Measurements from ENCODE around the gene ZNF469.

ZNF469 gene

GRCh38 chr16:88392616-88393015, 9.9 kb downstream of the ZNF469 start:
- no peak overlapping the region for H3K4me3 ChIP-seq (ENCODE audit: low read depth in 1 of 2, low read length in 2 of 2)
- H3K4me1 ChIP-seq (ENCODE audit: insufficient read depth, low read length): no peaks in the 10 kb centered on the region
- no peak overlapping the region for H3K9ac ChIP-seq (ENCODE audit: low read length)
- no peaks in the 10 kb centered on the region for H3K36me3 ChIP-seq (ENCODE audit: insufficient read depth, low read length)
- no peaks in the 10 kb centered on the region for H3K9me3 ChIP-seq (ENCODE audit: low read length)
- H3K27me3 ChIP-seq (ENCODE audit: control insufficient read depth in 1 of 2, insufficient read depth in 2 of 2, low read length in 2 of 2): peaks cover 0 to 17% of the 10 kb centered on the region in 2 donors
- H3K27ac ChIP-seq (ENCODE audit: low read depth, low read length): no peak overlapping the region

GRCh38 chr16:88393034-88393433, 10.3 kb downstream of the ZNF469 start:
- Histone ChIP-seq H3K9ac (ENCODE audit: low read length) (no peak overlapping the region), H3K36me3 (ENCODE audit: insufficient read depth, low read length) (no peaks in the 10 kb centered on the region), H3K27ac (ENCODE audit: low read depth, low read length) (no peak overlapping the region), H3K4me3 (ENCODE audit: low read depth in 1 of 2, low read length in 2 of 2) (no peak overlapping the region), H3K27me3 (ENCODE audit: control insufficient read depth in 1 of 2, insufficient read depth in 2 of 2, low read length in 2 of 2) (peaks cover 0 to 13% of the 10 kb centered on the region in 2 donors), H3K4me1 (ENCODE audit: insufficient read depth, low read length) (no peaks in the 10 kb centered on the region), H3K9me3 (ENCODE audit: low read length) (no peaks in the 10 kb centered on the region)

- no peaks in the 10 kb centered on the region for H3K9me3 ChIP-seq (ENCODE audit: low read length)
- no peak overlapping the region for H3K27ac ChIP-seq (ENCODE audit: low read depth, low read length)
- H3K4me3 ChIP-seq (ENCODE audit: low read depth in 1 of 2, low read length in 2 of 2): no peak overlapping the region
- no peaks in the 10 kb centered on the region for H3K4me1 ChIP-seq (ENCODE audit: insufficient read depth, low read length)
- H3K36me3 ChIP-seq (ENCODE audit: insufficient read depth, low read length): no peaks in the 10 kb centered on the region
- no peak overlapping the region for H3K9ac ChIP-seq (ENCODE audit: low read length)
- H3K27me3 ChIP-seq (ENCODE audit: control insufficient read depth in 1 of 2, insufficient read depth in 2 of 2, low read length in 2 of 2): peaks cover 0 to 11% of the 10 kb centered on the region in 2 donors
Measured at GRCh38 chr16:88393571-88393970, 10.8 kb downstream of the ZNF469 start.

- H3K4me1 ChIP-seq (ENCODE audit: insufficient read depth, low read length): no peaks in the 10 kb centered on the region
- H3K36me3 ChIP-seq (ENCODE audit: insufficient read depth, low read length): no peaks in the 10 kb centered on the region
- no peaks in the 10 kb centered on the region for H3K9me3 ChIP-seq (ENCODE audit: low read length)
- H3K27me3 ChIP-seq (ENCODE audit: control insufficient read depth in 1 of 2, insufficient read depth in 2 of 2, low read length in 2 of 2): peaks cover 0 to 10% of the 10 kb centered on the region in 2 donors
- H3K4me3 ChIP-seq (ENCODE audit: low read depth in 1 of 2, low read length in 2 of 2): no peak overlapping the region
- no peak overlapping the region for H3K27ac ChIP-seq (ENCODE audit: low read depth, low read length)
- no peak overlapping the region for H3K9ac ChIP-seq (ENCODE audit: low read length)
Measured at GRCh38 chr16:88394426-88394825, 11.7 kb downstream of the ZNF469 start.

GRCh38 chr16:88395669-88396584, 13.2 kb downstream of the ZNF469 start:
- H3K9me3 ChIP-seq (ENCODE audit: low read length): no peaks in the 10 kb centered on the region
- no peak overlapping the region for H3K9ac ChIP-seq (ENCODE audit: low read length)
- H3K36me3 ChIP-seq (ENCODE audit: insufficient read depth, low read length): no peaks in the 10 kb centered on the region
- no peak overlapping the region for H3K27ac ChIP-seq (ENCODE audit: low read depth, low read length)
- no peaks in the 10 kb centered on the region for H3K4me1 ChIP-seq (ENCODE audit: insufficient read depth, low read length)
- no peaks in the 10 kb centered on the region for H3K27me3 ChIP-seq (ENCODE audit: control insufficient read depth in 1 of 2, insufficient read depth in 2 of 2, low read length in 2 of 2)
- no peak overlapping the region for H3K4me3 ChIP-seq (ENCODE audit: low read depth in 1 of 2, low read length in 2 of 2)

GRCh38 chr16:88398170-88398873, 15.6 kb downstream of the ZNF469 start:
- H3K27ac ChIP-seq (ENCODE audit: low read depth, low read length): no peak overlapping the region
- H3K36me3 ChIP-seq (ENCODE audit: insufficient read depth, low read length): no peaks in the 10 kb centered on the region
- no peaks in the 10 kb centered on the region for H3K4me1 ChIP-seq (ENCODE audit: insufficient read depth, low read length)
- no peaks in the 10 kb centered on the region for H3K9me3 ChIP-seq (ENCODE audit: low read length)
- H3K27me3 ChIP-seq (ENCODE audit: control insufficient read depth in 1 of 2, insufficient read depth in 2 of 2, low read length in 2 of 2): no peaks in the 10 kb centered on the region
- H3K9ac ChIP-seq (ENCODE audit: low read length): no peak overlapping the region
- no peak overlapping the region for H3K4me3 ChIP-seq (ENCODE audit: low read depth in 1 of 2, low read length in 2 of 2)

- Histone ChIP-seq H3K4me3 (ENCODE audit: low read depth in 1 of 2, low read length in 2 of 2) (no peak overlapping the region), H3K27ac (ENCODE audit: low read depth, low read length) (no peak overlapping the region), H3K9ac (ENCODE audit: low read length) (no peak overlapping the region), H3K36me3 (ENCODE audit: insufficient read depth, low read length) (no peaks in the 10 kb centered on the region), H3K27me3 (ENCODE audit: control insufficient read depth in 1 of 2, insufficient read depth in 2 of 2, low read length in 2 of 2) (no peaks in the 10 kb centered on the region), H3K9me3 (ENCODE audit: low read length) (no peaks in the 10 kb centered on the region), H3K4me1 (ENCODE audit: insufficient read depth, low read length) (no peaks in the 10 kb centered on the region)
Measured at GRCh38 chr16:88398874-88399178, 16.1 kb downstream of the ZNF469 start.

GRCh38 chr16:88400186-88400585, 17.4 kb downstream of the ZNF469 start:
- H3K9ac ChIP-seq (ENCODE audit: low read length): no peak overlapping the region
- H3K36me3 ChIP-seq (ENCODE audit: insufficient read depth, low read length): no peaks in the 10 kb centered on the region
- H3K4me1 ChIP-seq (ENCODE audit: insufficient read depth, low read length): no peaks in the 10 kb centered on the region
- H3K4me3 ChIP-seq (ENCODE audit: low read depth in 1 of 2, low read length in 2 of 2): no peak overlapping the region
- H3K9me3 ChIP-seq (ENCODE audit: low read length): no peaks in the 10 kb centered on the region
- H3K27ac ChIP-seq (ENCODE audit: low read depth, low read length): no peak overlapping the region
- H3K27me3 ChIP-seq (ENCODE audit: control insufficient read depth in 1 of 2, insufficient read depth in 2 of 2, low read length in 2 of 2): no peaks in the 10 kb centered on the region

- Histone ChIP-seq H3K27me3 (ENCODE audit: control insufficient read depth in 1 of 2, insufficient read depth in 2 of 2, low read length in 2 of 2) (no peaks in the 10 kb centered on the region), H3K27ac (ENCODE audit: low read depth, low read length) (no peak overlapping the region), H3K9ac (ENCODE audit: low read length) (no peak overlapping the region), H3K4me3 (ENCODE audit: low read depth in 1 of 2, low read length in 2 of 2) (no peak overlapping the region), H3K36me3 (ENCODE audit: insufficient read depth, low read length) (no peaks in the 10 kb centered on the region), H3K4me1 (ENCODE audit: insufficient read depth, low read length) (no peaks in the 10 kb centered on the region), H3K9me3 (ENCODE audit: low read length) (no peaks in the 10 kb centered on the region)
Measured at GRCh38 chr16:88401604-88402246, 19.0 kb downstream of the ZNF469 start.

- no peak overlapping the region for H3K4me3 ChIP-seq (ENCODE audit: low read depth in 1 of 2, low read length in 2 of 2)
- no peaks in the 10 kb centered on the region for H3K9me3 ChIP-seq (ENCODE audit: low read length)
- H3K27me3 ChIP-seq (ENCODE audit: control insufficient read depth in 1 of 2, insufficient read depth in 2 of 2, low read length in 2 of 2): no peaks in the 10 kb centered on the region
- H3K9ac ChIP-seq (ENCODE audit: low read length): no peak overlapping the region
- no peaks in the 10 kb centered on the region for H3K36me3 ChIP-seq (ENCODE audit: insufficient read depth, low read length)
- no peak overlapping the region for H3K27ac ChIP-seq (ENCODE audit: low read depth, low read length)
- no peaks in the 10 kb centered on the region for H3K4me1 ChIP-seq (ENCODE audit: insufficient read depth, low read length)
Measured at GRCh38 chr16:88402551-88403240, 19.9 kb downstream of the ZNF469 start.
